SHP77 treated with DMSO at 0.1 percent for 48 hours (cell line): ENCODE measurements around the gene IRGM.
"Not testable (repeated sequence)": the region's sequence is repeated elsewhere in the genome, so short reads cannot be mapped to it uniquely, and the experiment has no call there.

Experiments
- DNase-seq: peaks from one replicate; lab custom pipeline; 2025; lab: John Stamatoyannopoulos, UW

IRGM gene

GRCh38 chr5:150846308-150846653, at the start of gene IRGM:
Gene IRGM, plus strand, starts transcription at chr5:150846521. Its CDS starts 1,603 bp downstream, at chr5:150848124.
- DNase-seq: not testable (repeated sequence)

GRCh38 chr5:150797384-150797783, 48.9 kb upstream of the IRGM start:
- no peak for DNase-seq

- DNase-seq: peak; percentile 31
These were observed 45.0 kb upstream of the IRGM start for GRCh38 chr5:150801117-150801927.

- DNase-seq: no peak
These were observed 41.9 kb upstream of the IRGM start for GRCh38 chr5:150804388-150804787.

GRCh38 chr5:150809363-150809762, 37.0 kb upstream of the IRGM start:
- peak; percentile 3 for DNase-seq

- no peak for DNase-seq
These were observed 31.3 kb upstream of the IRGM start for GRCh38 chr5:150815010-150815409.

GRCh38 chr5:150816946-150817345, 29.4 kb upstream of the IRGM start:
- DNase-seq: no peak

GRCh38 chr5:150829744-150830143, 16.6 kb upstream of the IRGM start:
- no peak for DNase-seq

- not testable (repeated sequence) for DNase-seq
These were observed 14.5 kb upstream of the IRGM start for GRCh38 chr5:150831821-150832220.

- no peak for DNase-seq
These were observed 10.3 kb upstream of the IRGM start for GRCh38 chr5:150836064-150836463.

GRCh38 chr5:150836703-150837102, 9.6 kb upstream of the IRGM start:
- no peak for DNase-seq

- not testable (repeated sequence) for DNase-seq
These were observed 999 bp upstream of the IRGM start for GRCh38 chr5:150845185-150845859.

GRCh38 chr5:150846654-150847333, 473 bp downstream of the IRGM start:
- DNase-seq: peak; percentile 70

GRCh38 chr5:150847334-150847695, 994 bp downstream of the IRGM start:
- DNase-seq: no peak

- no peak for DNase-seq
These were observed 1.9 kb downstream of the IRGM start for GRCh38 chr5:150848271-150848670.

- DNase-seq: no peak
These were observed 4.7 kb downstream of the IRGM start for GRCh38 chr5:150851039-150851438.

GRCh38 chr5:150853561-150853960, 7.2 kb downstream of the IRGM start:
- no peak for DNase-seq

- DNase-seq: not testable (repeated sequence)
These were observed 10.4 kb downstream of the IRGM start for GRCh38 chr5:150856700-150857099.

GRCh38 chr5:150860246-150860821, 14.0 kb downstream of the IRGM start:
- DNase-seq: no peak

GRCh38 chr5:150862070-150862469, 15.7 kb downstream of the IRGM start:
- no peak for DNase-seq

- DNase-seq: no peak
These were observed 33.0 kb downstream of the IRGM start for GRCh38 chr5:150879358-150879757.
